H1 (cell line): ENCODE results near the gene BRINP3. TPM values are rescaled to one million over a fixed set of nuclear protein-coding genes. Genes with fewer than 3 reads are reported as not detected.

Source experiments
- CTCF ChIA-PET: fragments of 300-600 bp; sonication (Branson Sonifier 250); formaldehyde crosslinking; loops from one replicate; lab custom pipeline; 2021; ENCODE audit not compliant: partially characterized antibody; lab: Charles Lee
- POLR2A ChIA-PET: fragments of 300-600 bp; sonication (Branson Sonifier 250); formaldehyde crosslinking; loops from one replicate; lab custom pipeline; 2021; ENCODE audit warnings: inconsistent platforms; ENCODE audit not compliant: partially characterized antibody; lab: Charles Lee
- DNase-seq, 2 experiments: peaks; one replicate each; pipeline versions ENCODE4 v3.0.0 to v3.0.0-alpha.2; 2010 to 2022; ENCODE audit warnings: low spot score in 2 of 2, low read depth in 1 of 2, mixed read lengths in 1 of 2
- FAIRE-seq: peaks from 2 replicates; lab custom pipeline; 2011; peaks lifted over from hg19 to GRCh38; lab: Jason Lieb, UNC
- H2AFZ ChIP-seq: 2 replicates; pipeline ENCODE4 v1.8.1; 2012; ENCODE audit warnings: low read length, inconsistent platforms
- H2AK5ac ChIP-seq: 2 replicates; pipeline ENCODE4 v1.6.1; 2013; ENCODE audit warnings: low read depth, low read length
- H2BK120ac ChIP-seq: replicated peaks from 2 replicates; pipeline ENCODE3; 2013; ENCODE audit warnings: low read depth, low read length, inconsistent platforms
- H2BK12ac ChIP-seq: 2 replicates; pipeline ENCODE4 v1.6.1; 2013; ENCODE audit warnings: low read depth, low read length
- H2BK15ac ChIP-seq: 2 replicates; pipeline ENCODE4 v1.6.1; 2013; ENCODE audit warnings: low read length
- H2BK20ac ChIP-seq: 2 replicates; pipeline ENCODE4 v1.6.1; 2013; ENCODE audit warnings: low read length
- H2BK5ac ChIP-seq: 2 replicates; pipeline ENCODE4 v1.6.1; 2013; ENCODE audit warnings: low read depth, low read length
- H3K14ac ChIP-seq: 2 replicates; pipeline ENCODE4 v1.6.1; 2013; ENCODE audit warnings: inconsistent platforms; ENCODE audit not compliant: insufficient read length
- H3K18ac ChIP-seq: 2 replicates; pipeline ENCODE4 v1.6.1; 2013; ENCODE audit warnings: low read length; ENCODE audit errors: extremely low read depth
- H3K23ac ChIP-seq: 2 replicates; pipeline ENCODE4 v1.6.1; 2013; ENCODE audit warnings: inconsistent platforms; ENCODE audit not compliant: insufficient read length
- H3K23me2 ChIP-seq: 2 replicates; pipeline ENCODE4 v1.6.1; 2013; ENCODE audit warnings: low read depth, low read length
- H3K27ac ChIP-seq: 2 replicates; pipeline ENCODE4 v1.6.1; 2011; ENCODE audit warnings: low read depth, low read length, inconsistent platforms
- H3K27me3 ChIP-seq, 4 experiments: replicated peaks in 1 of 4; 1 replicate in 1 of 4; 2 replicates in 3 of 4; pipeline versions ENCODE4 v1.6.1 to v1.8.1; 2011 to 2013; ENCODE audit warnings: low read length in 3 of 4, mild to moderate bottlenecking in 3 of 4, inconsistent platforms in 2 of 4, mixed read lengths in 2 of 4, moderate library complexity in 1 of 4; ENCODE audit not compliant: control insufficient read depth in 3 of 4, insufficient read depth in 3 of 4; ENCODE audit errors: extremely low read depth in 1 of 4
- H3K36me3 ChIP-seq, 4 experiments: 2 replicates each; pipeline versions ENCODE4 v1.6.1 to v1.8.1; 2011 to 2013; ENCODE audit warnings: mild to moderate bottlenecking in 4 of 4, low read length in 3 of 4, moderate library complexity in 2 of 4, control low read depth in 1 of 4, inconsistent platforms in 1 of 4; ENCODE audit not compliant: insufficient read depth in 4 of 4, control insufficient read depth in 2 of 4
- H3K4ac ChIP-seq: replicated peaks from 2 replicates; pipeline ENCODE3; 2013; ENCODE audit warnings: low read length, low read depth, mixed read lengths, inconsistent platforms; ENCODE audit not compliant: insufficient read length
- H3K4me1 ChIP-seq, 4 experiments: replicated peaks in 1 of 4; 1 replicate in 1 of 4; 2 replicates in 3 of 4; pipeline versions ENCODE4 v1.6.1 to v1.8.1; 2011 to 2013; ENCODE audit warnings: low read length in 3 of 4, inconsistent platforms in 2 of 4, mixed read lengths in 1 of 4; ENCODE audit not compliant: insufficient read depth in 4 of 4, control insufficient read depth in 3 of 4
- H3K4me2 ChIP-seq, 2 experiments: 2 replicates each; pipeline versions ENCODE4 v1.6.1 to v1.8.1; 2011 to 2013; ENCODE audit warnings: low read depth in 2 of 2, low read length in 2 of 2, control low read depth in 1 of 2, inconsistent platforms in 1 of 2, mild to moderate bottlenecking in 1 of 2; ENCODE audit not compliant: insufficient read depth in 1 of 2
- H3K4me3 ChIP-seq, 4 experiments: fragments of 200-600, 300-600 bp in 1 of 4; sonication (generic), shearing (Covaris generic), sonication (Bioruptor Twin) in 1 of 4; 2 replicates each; pipeline versions ENCODE4 v1.5.1 to v1.8.1; 2011 to 2016; ENCODE audit warnings: low read length in 4 of 4, low read depth in 3 of 4, control low read depth in 2 of 4, inconsistent platforms in 2 of 4, mild to moderate bottlenecking in 2 of 4, mixed read lengths in 1 of 4, moderate library complexity in 1 of 4; ENCODE audit not compliant: insufficient read depth in 2 of 4; ENCODE audit errors: extremely low read depth in 1 of 4
- H3K56ac ChIP-seq: replicated peaks from 2 replicates; pipeline ENCODE3; 2013; ENCODE audit warnings: low read depth, mild to moderate bottlenecking, mixed read lengths, low read length, inconsistent platforms; ENCODE audit not compliant: insufficient read length
- H3K79me1 ChIP-seq: 2 replicates; pipeline ENCODE4 v1.6.1; 2013; ENCODE audit warnings: low read depth, low read length, control low read depth
- H3K79me2 ChIP-seq, 2 experiments: 2 replicates each; pipeline versions ENCODE4 v1.6.1 to v1.8.1; 2012 to 2013; ENCODE audit warnings: low read length in 2 of 2, mild to moderate bottlenecking in 2 of 2, inconsistent platforms in 1 of 2; ENCODE audit not compliant: insufficient read depth in 2 of 2, control insufficient read depth in 1 of 2
- H3K9ac ChIP-seq, 4 experiments: replicated peaks in 1 of 4; 1 replicate in 1 of 4; 2 replicates in 3 of 4; pipeline versions ENCODE4 v1.6.1 to v1.8.1; 2011 to 2013; ENCODE audit warnings: low read depth in 3 of 4, low read length in 3 of 4, control low read depth in 2 of 4, mild to moderate bottlenecking in 2 of 4, moderate library complexity in 2 of 4, inconsistent platforms in 1 of 4; ENCODE audit errors: extremely low read depth in 1 of 4
- H3K9me3 ChIP-seq, 2 experiments: 2 replicates each; pipeline versions ENCODE4 v1.6.1 to v1.8.1; 2012 to 2013; ENCODE audit warnings: mild to moderate bottlenecking in 2 of 2, moderate library complexity in 2 of 2, control low read depth in 1 of 2, inconsistent platforms in 1 of 2, low read depth in 1 of 2, low read length in 1 of 2, mixed read lengths in 1 of 2; ENCODE audit not compliant: insufficient read depth in 2 of 2
- H4K20me1 ChIP-seq, 2 experiments: replicated peaks in 1 of 2; 2 replicates each; pipeline versions ENCODE3 to v1.8.1; 2011 to 2013; ENCODE audit warnings: inconsistent platforms in 2 of 2, low read length in 2 of 2, mild to moderate bottlenecking in 1 of 2; ENCODE audit not compliant: insufficient read depth in 2 of 2, control insufficient read depth in 1 of 2
- H4K5ac ChIP-seq: 2 replicates; pipeline ENCODE4 v1.6.1; 2013; ENCODE audit warnings: low read length, low read depth, mixed read lengths, inconsistent platforms; ENCODE audit not compliant: insufficient read length
- H4K8ac ChIP-seq: 2 replicates; pipeline ENCODE4 v1.8.0; 2013; ENCODE audit warnings: mild to moderate bottlenecking, moderate library complexity, low read length, inconsistent platforms; ENCODE audit not compliant: insufficient read depth; ENCODE audit errors: extremely low read depth
- H4K91ac ChIP-seq: replicated peaks from 2 replicates; pipeline ENCODE3; 2013; ENCODE audit warnings: low read length, mixed read lengths, inconsistent platforms; ENCODE audit not compliant: insufficient read length
- BCL11A ChIP-seq, 2 experiments: IDR thresholded peaks; one replicate each; pipeline ENCODE4 v1.6.1; 2011; ENCODE audit warnings: low read depth in 2 of 2, low read length in 2 of 2, mild to moderate bottlenecking in 2 of 2
- CBX8 ChIP-seq: fragments of 300-800, 300-1000 bp; sonication (generic); IDR thresholded peaks from 2 replicates; pipeline ENCODE4 v1.7.1; 2016; ENCODE audit warnings: low read depth, low read length, borderline replicate concordance
- CREB1 ChIP-seq: IDR thresholded peaks from 2 replicates; pipeline ENCODE4 v1.6.1; 2012; ENCODE audit warnings: inconsistent platforms
- GABPA ChIP-seq: IDR thresholded peaks from 2 replicates; pipeline ENCODE4 v1.6.1; 2011; ENCODE audit warnings: mild to moderate bottlenecking, low read length, moderate library complexity, borderline replicate concordance; ENCODE audit not compliant: insufficient read depth
- JUN ChIP-seq: IDR thresholded peaks from 2 replicates; pipeline ENCODE4 v1.6.1; 2011; ENCODE audit warnings: low read depth, mild to moderate bottlenecking, improper control_type of control experiment, low read length
- NRF1 ChIP-seq: IDR thresholded peaks from 2 replicates; pipeline ENCODE4 v1.6.1; 2011; ENCODE audit warnings: mild to moderate bottlenecking, low read depth, low read length, improper control_type of control experiment
- RNF2 ChIP-seq: fragments of 200-900, 300-1000 bp; sonication (generic); IDR thresholded peaks from 2 replicates; pipeline ENCODE4 v1.7.1; 2016; ENCODE audit warnings: borderline replicate concordance, low read depth, mild to moderate bottlenecking, antibody characterized with exemption, low read length; ENCODE audit not compliant: poor library complexity, severe bottlenecking; ENCODE audit errors: missing control alignments
- WGBS, 2 experiments: shearing (Covaris generic) in 1 of 2; methylation state at CpG; one replicate each; pipeline versions ENCODE4 v1.1.6 to v1.1.7; 2013 to 2015; ENCODE audit warnings: low lambda C conversion rate in 2 of 2, mixed read lengths in 2 of 2, inconsistent platforms in 1 of 2, low coverage in 1 of 2, missing lambda C conversion rate in 1 of 2; ENCODE audit not compliant: insufficient replicate concordance in 2 of 2, insufficient coverage in 1 of 2, insufficient read length in 1 of 2; ENCODE audit errors: extremely low coverage in 1 of 2, missing lambda C conversion rate in 1 of 2; 5-methylcytosine and 5-hydroxymethylcytosine counted together
- polyA plus RNA-seq, 7 experiments: library from polyadenylated mRNA; depleted of rRNA in 3 of 7; stranded (reverse) in 5 of 7; unstranded in 2 of 7; fragments of >200 nt in 5 of 7; fragments of 200-250 nt in 2 of 7; gene quantifications; 1 replicate in 5 of 7; 2 replicates in 1 of 7; 4 replicates in 1 of 7; pipeline versions ENCODE4 v1.2.1 to v1.2.3, GENCODE V29; 2011 to 2013; ENCODE audit warnings: missing spikeins in 2 of 7, mixed read lengths in 2 of 7
- total RNA-seq: library from RNA; stranded (reverse); fragmentation: NEBNext Ultra II Directional; extraction: Animal tissue kit (Norgen Biotek cat#: 25700); gene quantifications from 2 replicates; pipeline ENCODE4 v1.2.1, GENCODE V29; 2021

BRINP3 gene
- total and polyA plus RNA-seq, 2 of the 8 experiments (the other 6 are each of a cell fraction or from before 2014, with no cell fraction given) = not detected

DNA sequence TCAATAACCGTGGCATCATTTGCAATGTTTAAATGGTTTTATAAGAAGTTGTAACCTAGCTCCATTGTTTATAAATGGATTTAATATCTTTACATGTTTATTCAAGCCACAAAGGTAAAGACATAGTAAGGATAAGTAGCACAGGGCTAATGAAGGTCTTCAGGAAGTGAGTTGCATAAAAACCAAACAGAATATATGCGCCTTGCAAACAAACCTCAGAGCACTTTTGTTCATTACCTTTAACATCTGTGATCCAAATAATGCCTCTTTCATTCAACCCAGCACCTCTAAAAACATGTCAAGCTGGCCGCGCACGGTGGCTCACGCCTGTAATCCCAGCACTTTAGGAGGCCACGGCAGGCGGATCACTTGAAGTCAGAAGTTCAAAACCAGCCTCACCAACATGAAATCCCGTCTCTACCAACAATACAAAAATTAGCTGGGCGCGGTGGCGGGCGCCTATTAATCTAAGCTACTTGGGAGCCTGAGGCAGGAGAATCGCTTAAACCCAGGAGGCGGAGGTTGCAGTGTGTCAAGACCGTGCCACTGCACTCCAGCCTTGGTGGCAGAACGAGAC, 25.3 kb downstream of the BRINP3 start:
- DNase-seq = no peak
- Histone ChIP-seq H3K9ac (no peak overlapping the region), H3K27ac (no peak overlapping the region), H3K36me3 (no peaks in the 10 kb centered on the region), H3K23me2 (no peaks in the 10 kb centered on the region), H3K27me3 (no peaks in the 10 kb centered on the region), H3K23ac (no peak overlapping the region), H3K56ac (no peak overlapping the region), H2BK20ac (no peak overlapping the region), H3K4me2 (no peak overlapping the region), H4K91ac (no peak overlapping the region), H3K79me1 (no peaks in the 10 kb centered on the region), H4K20me1 (no peaks in the 10 kb centered on the region), H2BK12ac (no peak overlapping the region), H2AK5ac (no peak overlapping the region), H3K14ac (no peak overlapping the region), H3K79me2 (no peaks in the 10 kb centered on the region), H4K5ac (no peak overlapping the region), H3K9me3 (no peaks in the 10 kb centered on the region), H2BK120ac (no peak overlapping the region), H3K4me1 (no peaks in the 10 kb centered on the region), H4K8ac (no peak overlapping the region), H3K18ac (no peak overlapping the region), H2AFZ (no peak overlapping the region; the same call in 1 of the 2 replicates), H3K4me3 (no peak overlapping the region), H2BK15ac (no peak overlapping the region), H2BK5ac (no peak overlapping the region), H3K4ac (no peak overlapping the region)
- FAIRE-seq = no peak
- ChIA-PET POLR2A (no interaction called here), CTCF (interaction anchor here (1.0 kb wide), 1 partner anchor 35 kb away, joined by 3 read pairs; no protein-coding TSS in a partner anchor)
- 91% methylated on average over 15 of the region's 17 CpGs; no CpG with 5 or more reads in 1 of the 2 experiments for WGBS, 2 experiments
- TF ChIP-seq NRF1 (no peak), CBX8 (no peak), JUN (no peak), RNF2 (no peak), GABPA (no peak), CREB1 (no peak), BCL11A (IDR thresholded peaks at IDR 0.05; ENCODE audit: low read depth in 2 of 2, low read length in 2 of 2) (no peak)
